GM18520 (cell line): ENCODE results near the gene NMT2.
"Not testable (repeated sequence)": the region's sequence is repeated elsewhere in the genome, so short reads cannot be mapped to it uniquely, and the experiment has no call there.

ENCODE experiments used
- ATAC-seq: cut with Tn5 transposase; IDR thresholded peaks from one replicate; pipeline ENCODE4 v1.9.1; 2021; ENCODE audit not compliant: unreplicated experiment

The NMT2 gene

GRCh38 chr10:15168291-15168785 lies at the start of gene NMT2:
Gene NMT2 (minus strand): TSS chr10:15168693. CDS start chr10:15168612, 81 bp downstream.
- ATAC-seq: peak; percentile 94

DNA sequence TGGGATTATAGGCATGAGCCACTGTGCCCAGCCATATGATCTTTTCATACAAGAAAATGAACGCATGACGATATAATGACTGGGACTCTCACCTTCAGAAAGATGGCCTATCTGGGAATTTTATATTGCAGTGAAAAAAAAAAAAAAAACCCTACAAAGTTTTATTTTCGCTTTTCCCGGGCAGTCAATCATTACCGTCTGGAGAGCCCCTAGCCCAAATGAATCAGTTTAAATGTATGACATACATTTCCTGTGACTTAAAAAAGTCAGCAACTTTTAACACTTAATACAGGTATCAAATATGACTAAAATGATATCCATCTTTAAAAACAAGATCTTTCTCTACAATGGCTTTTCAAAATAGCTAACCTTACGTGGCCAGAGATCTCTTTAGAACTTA lies 48.2 kb upstream of the NMT2 start:
- no peak for ATAC-seq

DNA sequence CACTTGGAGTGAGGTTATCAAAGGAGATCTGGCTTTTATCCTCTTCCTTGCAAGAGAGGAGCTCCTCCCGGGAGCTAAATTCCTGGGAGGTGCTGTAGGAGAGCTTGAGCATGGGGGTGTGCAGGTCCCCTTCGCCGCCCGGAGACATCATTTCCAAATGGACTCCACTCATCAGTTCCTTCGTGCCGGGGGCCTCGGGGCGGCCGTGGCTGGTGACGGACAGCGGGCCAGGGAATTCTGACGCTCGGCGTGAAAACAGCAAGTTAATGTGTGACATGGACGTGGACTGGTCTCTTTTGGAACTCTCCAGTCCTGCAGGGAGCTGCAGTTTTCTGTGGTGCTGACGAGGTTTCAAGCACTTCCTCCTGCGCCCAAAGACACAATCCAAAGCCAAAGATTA lies 45.7 kb upstream of the NMT2 start:
- ATAC-seq: no peak

DNA sequence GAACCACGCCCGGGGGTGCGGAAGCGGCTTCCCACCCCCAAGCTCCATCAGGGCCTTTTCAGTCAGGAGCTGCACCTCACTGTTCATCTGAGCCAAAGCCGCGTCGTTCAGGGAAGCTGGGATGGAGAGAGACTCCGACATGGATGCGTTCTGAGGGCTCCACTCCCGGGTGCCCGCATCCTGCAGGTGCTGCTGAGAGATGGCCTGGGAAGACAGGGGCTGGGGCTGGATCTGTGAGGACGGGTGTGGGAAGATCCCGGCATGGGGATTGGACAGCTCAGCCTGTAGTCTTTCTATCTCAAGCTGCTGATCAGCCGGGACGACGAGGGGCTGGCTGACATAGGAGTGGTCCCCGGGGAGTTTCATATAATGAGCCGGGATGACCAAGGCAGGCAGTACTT lies 45.0 kb upstream of the NMT2 start:
- no peak for ATAC-seq

DNA sequence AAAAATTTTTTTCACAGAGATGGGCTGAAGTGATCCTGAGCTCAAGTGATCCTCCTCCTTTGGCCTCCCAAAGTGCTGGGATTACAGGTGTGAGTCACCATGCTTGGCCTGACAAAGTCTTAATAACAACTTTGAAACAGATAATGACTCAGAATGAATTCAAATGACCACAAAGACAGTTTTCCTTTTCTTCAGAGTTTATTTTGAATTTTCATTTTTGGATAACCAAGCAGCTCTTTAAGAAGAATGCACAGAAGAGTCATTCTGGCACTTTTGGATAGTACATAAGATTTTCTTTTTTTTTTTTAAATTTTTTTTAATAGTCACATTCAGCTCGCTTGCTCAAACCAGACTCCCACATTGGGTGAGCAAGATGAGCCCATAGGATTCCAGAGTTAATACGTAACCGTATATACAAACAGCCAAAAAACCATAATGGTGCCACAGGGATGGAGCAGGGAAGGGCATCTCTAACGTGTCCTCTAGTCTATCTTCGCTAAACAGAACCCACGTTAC lies 43.0 kb upstream of the NMT2 start:
- no peak for ATAC-seq

- ATAC-seq: no peak
Observed at GRCh38 chr10:15210521-15210920, 42.0 kb upstream of the NMT2 start.

GRCh38 chr10:15209827-15210509 lies 41.5 kb upstream of the NMT2 start:
- ATAC-seq: peak; percentile 46

GRCh38 chr10:15208221-15208620 lies 39.7 kb upstream of the NMT2 start:
- ATAC-seq: no peak

- not testable (repeated sequence) for ATAC-seq
Observed at GRCh38 chr10:15207410-15207809, 38.9 kb upstream of the NMT2 start.

- no peak for ATAC-seq
Observed at GRCh38 chr10:15202639-15203038, 34.1 kb upstream of the NMT2 start.

DNA sequence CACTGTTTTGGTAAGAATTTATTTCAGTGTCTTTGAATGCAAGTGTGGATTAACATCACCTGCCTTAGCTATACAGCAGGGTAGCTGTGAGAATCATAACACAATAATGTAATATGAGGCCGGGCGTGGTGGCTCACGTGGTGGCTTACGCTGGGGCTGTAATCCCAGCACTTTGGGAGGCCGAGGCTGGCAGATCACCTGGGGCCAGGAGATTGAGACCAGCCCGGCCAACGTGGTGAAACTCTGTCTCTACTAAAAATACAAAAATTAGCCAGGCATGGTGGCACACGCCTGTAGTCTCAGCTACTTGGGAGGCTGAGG lies 33.8 kb upstream of the NMT2 start:
- ATAC-seq: not testable (repeated sequence)

DNA sequence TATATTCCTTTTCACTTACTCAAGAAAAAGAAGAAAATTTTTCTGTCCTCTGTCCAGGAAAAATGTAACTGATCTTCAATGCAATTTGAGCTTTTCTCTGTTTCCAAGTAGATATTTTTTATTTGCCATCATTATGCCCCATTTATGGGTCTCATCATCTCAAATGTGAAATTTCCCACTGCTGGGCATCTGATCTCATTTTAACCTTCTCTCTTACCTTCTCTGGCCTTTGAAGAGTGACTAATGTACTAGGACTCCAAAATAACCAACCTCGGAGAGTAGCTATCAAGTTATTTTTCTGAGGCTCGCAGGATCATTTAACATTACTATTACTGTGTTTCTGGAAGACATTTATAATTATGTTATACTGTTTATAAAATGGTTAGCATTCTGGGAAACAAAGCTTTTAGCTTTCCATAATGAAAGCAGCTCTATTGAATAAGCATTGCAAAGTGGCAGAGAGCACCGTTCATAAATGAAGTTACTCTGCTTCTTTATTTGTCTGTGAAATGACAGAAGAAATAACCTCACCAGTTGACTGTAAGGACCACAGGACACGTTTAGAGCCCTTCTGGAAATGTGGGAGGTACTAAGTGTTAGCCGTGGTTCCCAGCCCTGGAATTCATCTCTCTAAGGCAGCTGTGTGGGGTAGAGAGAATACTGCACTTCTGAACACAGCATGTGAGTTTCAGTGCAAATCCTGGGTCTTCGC lies 33.3 kb upstream of the NMT2 start:
- ATAC-seq: no peak

DNA sequence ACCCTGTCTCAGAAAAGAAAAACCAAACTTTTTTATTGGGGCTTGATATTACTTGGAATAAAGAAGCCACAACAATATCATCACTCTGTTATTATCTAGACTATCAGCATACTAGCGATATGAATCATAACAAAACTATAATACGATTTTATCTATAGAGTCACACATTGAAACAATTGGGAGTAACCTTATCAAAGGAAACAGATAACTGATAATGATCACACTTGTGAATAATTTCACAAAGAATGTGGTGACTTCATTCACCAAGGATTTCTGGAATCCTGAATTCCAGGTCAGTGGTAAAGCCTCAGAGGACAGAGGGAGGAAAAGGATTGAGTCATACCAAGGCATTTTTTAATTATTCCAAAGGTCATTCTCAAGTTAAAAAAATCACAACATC lies 32.1 kb upstream of the NMT2 start:
- ATAC-seq: no peak

DNA sequence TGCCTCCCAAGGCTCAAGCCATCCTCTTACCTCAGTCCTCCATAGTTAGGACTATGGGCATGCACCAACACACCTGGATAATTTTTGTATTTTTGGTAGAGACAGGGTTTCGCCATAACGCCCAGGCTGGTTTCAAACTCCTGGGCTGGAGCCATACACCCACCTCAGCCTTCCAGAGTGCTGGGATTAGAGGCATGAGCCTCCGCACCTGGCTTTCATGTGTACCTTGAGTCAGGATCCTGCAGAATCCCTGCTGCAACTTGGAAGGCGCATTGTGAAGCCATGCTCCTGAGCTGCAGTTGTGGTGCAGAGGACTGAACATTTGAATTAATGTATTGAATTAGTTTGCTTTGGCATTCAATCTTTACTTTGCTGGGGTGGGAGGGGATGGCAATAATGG lies 29.4 kb upstream of the NMT2 start:
- no peak for ATAC-seq

DNA sequence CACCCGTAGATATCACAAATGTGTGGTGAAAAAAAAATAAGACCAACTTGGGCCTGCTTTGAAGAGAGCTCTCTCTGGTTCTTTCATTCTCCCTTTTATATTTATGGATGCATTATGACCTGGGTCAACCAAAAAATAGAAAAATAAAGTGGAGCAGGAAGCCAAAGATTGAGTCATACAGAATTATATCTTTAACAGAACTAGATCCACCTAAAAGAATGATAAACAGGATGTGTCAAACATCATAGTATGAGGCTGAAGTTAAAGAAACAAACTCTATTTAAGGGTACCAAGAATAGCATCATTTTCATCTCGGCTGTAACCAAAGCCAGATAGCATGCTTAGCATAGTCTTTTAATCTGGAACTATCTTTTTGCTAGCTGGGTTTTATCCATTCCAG lies 28.8 kb upstream of the NMT2 start:
- no peak for ATAC-seq

DNA sequence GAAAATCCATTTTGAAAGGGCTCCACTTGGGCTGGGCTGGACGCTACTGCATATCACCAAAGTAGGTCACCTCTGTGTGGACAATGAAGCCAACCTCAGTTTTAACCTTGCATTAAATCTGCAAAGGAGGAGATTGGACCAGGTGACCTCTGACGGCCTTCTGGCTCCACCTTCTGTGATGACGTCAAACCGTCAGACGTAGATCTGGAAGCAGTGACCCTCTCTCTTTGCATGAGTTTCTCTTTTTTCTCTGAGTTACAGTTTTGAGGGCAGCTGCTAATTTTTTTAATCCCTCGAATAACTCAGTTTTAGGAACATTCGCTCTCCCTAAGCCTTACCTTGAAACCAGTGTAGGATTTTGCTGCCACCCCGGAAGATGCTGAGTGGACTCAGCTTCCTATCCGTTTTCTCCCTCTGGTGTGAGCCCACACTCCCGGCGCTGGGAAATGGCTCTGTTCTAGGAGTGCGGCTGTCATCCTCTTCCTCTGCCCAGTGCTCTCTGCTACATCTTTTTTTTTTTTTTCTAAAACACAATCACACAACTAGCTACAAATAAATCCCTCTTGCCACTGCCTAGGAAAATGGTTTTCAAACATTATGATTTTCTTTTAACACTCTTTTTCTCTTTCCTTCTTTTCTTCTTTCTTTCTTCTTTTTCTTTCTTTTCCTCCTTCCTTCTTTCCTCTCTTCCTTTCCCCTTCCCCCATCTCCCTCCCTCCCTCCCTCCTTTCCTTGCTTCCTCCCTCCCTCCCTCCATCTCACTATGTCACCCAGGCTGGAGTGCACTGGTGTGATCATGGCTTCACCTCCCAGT lies 27.7 kb upstream of the NMT2 start:
- ATAC-seq: peak; percentile 61

DNA sequence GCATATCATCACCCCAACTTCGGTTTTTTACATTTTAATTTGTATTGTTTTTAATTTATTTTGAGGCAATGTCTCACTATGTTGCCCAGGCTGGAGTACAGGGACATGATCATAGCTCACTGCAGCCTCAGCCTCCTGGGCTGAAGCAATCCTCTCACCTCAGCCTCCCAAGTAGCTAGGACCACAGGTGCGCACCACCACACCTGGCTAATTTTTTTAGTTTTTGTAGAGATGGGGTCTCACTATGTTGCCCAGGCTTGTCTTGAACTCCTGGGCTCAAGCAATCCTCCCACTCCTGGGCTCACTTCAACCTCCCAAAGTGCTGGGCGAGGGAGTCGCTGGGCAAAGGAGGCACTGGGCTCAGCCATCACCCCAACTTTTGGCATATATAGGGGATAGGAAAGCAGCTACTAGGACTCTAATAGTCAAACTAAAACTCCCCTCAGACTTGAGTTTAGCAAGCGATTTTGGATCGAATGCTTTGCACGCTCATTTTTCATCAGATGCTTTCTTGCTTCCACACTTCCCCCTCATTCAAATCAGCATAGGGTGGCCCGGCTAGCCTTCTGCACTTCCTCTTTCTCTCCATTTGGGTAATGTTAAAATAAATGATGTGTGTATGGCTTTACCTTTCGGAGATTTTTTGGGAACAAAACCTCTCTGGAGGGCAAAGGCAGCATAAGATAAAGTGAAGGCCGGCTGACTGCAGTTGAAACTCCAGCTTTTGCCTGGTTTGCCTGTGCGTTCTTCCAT lies 20.8 kb upstream of the NMT2 start:
- no peak for ATAC-seq

DNA sequence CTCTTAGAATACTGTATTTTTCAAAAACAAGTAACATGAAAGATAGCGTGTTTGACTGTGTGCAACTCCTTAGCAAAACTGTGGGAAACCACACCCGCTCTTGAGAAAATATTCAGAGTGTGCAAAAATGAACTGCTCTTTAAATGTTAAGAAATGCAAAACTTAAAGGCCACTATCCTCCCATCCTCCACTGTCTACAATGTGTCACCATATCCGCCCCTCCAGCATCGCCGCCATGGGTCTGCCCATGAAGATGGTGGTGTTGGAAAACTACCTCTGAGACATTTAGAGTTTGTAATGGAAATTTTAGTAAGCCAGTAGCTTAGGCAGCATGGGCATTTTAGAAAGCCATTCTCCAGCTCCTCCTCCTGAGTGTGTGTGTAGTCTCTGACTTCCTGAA lies 20.1 kb upstream of the NMT2 start:
- ATAC-seq: no peak

GRCh38 chr10:15183689-15184481 lies 15.4 kb upstream of the NMT2 start:
- ATAC-seq: no peak

- no peak for ATAC-seq
Observed at GRCh38 chr10:15182540-15183207, 14.2 kb upstream of the NMT2 start.
